GM06990 (cell line): ENCODE data around the gene DLG2.
A peak's percentile ranks its signal among the peaks of the same experiment; 100 is the strongest.
"Not testable (repeated sequence)": the region's sequence is repeated elsewhere in the genome, so short reads cannot be mapped to it uniquely, and the experiment has no call there.

ENCODE experiments used
- DNase-seq: peaks from one replicate; pipeline ENCODE4 v3.0.0-alpha.2; 2011; ENCODE audit not compliant: insufficient read length; ENCODE audit errors: extremely low read depth
- H3K27me3 ChIP-seq: replicated peaks from 2 replicates; pipeline ENCODE4 v1.6.0; 2011; ENCODE audit warnings: low read length; ENCODE audit not compliant: control insufficient read depth, insufficient read depth
- H3K36me3 ChIP-seq: 2 replicates; pipeline ENCODE4 v1.5.1; 2011; ENCODE audit warnings: low read length; ENCODE audit not compliant: control insufficient read depth, insufficient read depth
- H3K4me3 ChIP-seq: replicated peaks from 2 replicates; pipeline ENCODE4 v1.5.1; 2011; ENCODE audit warnings: low read depth, mild to moderate bottlenecking, control low read depth, low read length
- TF ChIP-seq, protein P1 (sequence below): IDR thresholded peaks from 2 replicates; pipeline ENCODE4 v1.5.1; 2011; ENCODE audit warnings: low read length, control low read depth, mild to moderate bottlenecking, inconsistent platforms; ENCODE audit not compliant: insufficient read depth, poor library complexity, severe bottlenecking

Gene DLG2

GRCh38 chr11:85658180-85658579 is 31.0 kb upstream of the DLG2 start:
- no peak for DNase-seq
- TF ChIP-seq, protein P1, sequence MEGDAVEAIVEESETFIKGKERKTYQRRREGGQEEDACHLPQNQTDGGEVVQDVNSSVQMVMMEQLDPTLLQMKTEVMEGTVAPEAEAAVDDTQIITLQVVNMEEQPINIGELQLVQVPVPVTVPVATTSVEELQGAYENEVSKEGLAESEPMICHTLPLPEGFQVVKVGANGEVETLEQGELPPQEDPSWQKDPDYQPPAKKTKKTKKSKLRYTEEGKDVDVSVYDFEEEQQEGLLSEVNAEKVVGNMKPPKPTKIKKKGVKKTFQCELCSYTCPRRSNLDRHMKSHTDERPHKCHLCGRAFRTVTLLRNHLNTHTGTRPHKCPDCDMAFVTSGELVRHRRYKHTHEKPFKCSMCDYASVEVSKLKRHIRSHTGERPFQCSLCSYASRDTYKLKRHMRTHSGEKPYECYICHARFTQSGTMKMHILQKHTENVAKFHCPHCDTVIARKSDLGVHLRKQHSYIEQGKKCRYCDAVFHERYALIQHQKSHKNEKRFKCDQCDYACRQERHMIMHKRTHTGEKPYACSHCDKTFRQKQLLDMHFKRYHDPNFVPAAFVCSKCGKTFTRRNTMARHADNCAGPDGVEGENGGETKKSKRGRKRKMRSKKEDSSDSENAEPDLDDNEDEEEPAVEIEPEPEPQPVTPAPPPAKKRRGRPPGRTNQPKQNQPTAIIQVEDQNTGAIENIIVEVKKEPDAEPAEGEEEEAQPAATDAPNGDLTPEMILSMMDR = no peak
- Histone ChIP-seq H3K36me3 (no peaks in the 10 kb centered on the region; the same call in 1 of the 2 replicates), H3K27me3 (no peaks in the 10 kb centered on the region), H3K4me3 (no peak overlapping the region)

GRCh38 chr11:85656777-85657176 is 29.6 kb upstream of the DLG2 start:
- Histone ChIP-seq H3K27me3 (no peaks in the 10 kb centered on the region), H3K4me3 (no peak overlapping the region), H3K36me3 (no peaks in the 10 kb centered on the region; the same call in none of the 2 replicates)
- DNase-seq = no peak
- TF ChIP-seq, protein P1 = no peak

GRCh38 chr11:85654343-85654742 is 27.2 kb upstream of the DLG2 start:
- not testable (repeated sequence) for DNase-seq, H3K36me3 ChIP-seq, H3K27me3 ChIP-seq, H3K4me3 ChIP-seq

DNA sequence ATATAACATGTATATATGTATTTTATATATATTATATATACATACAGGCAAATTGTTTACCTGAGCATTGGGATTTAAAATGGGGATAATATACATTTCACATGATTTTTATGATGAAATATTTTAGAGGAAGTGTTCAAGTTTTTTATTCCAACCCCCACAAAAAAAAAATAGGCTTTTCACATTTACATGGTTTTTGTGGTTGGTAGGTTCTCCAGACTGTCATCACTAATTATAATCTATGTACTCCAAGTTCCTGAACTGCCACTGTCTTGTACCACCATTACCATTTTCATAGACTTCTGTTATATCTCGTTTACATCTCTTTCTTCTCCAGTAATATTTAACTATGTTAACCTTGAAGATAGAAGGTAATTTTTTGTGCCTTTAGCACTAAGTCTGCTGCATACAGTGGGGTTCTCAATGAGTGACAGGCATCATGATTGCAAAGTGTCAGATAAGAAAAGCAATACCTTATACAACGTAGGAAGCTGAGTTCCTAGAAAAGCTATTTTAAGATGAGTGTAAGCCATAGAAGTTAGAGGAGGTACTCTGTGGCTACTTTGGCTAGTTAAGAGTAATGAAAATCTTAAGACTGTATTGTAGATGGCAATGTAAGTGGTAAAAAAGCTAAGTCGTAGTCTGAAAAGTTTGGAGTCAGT is 25.8 kb upstream of the DLG2 start:
- H3K36me3 ChIP-seq = peaks cover 3% of the 10 kb centered on the region
- H3K27me3 ChIP-seq = no peaks in the 10 kb centered on the region
- no peak overlapping the region for H3K4me3 ChIP-seq
- DNase-seq = no peak
- TF ChIP-seq, protein P1 = no peak

DNA sequence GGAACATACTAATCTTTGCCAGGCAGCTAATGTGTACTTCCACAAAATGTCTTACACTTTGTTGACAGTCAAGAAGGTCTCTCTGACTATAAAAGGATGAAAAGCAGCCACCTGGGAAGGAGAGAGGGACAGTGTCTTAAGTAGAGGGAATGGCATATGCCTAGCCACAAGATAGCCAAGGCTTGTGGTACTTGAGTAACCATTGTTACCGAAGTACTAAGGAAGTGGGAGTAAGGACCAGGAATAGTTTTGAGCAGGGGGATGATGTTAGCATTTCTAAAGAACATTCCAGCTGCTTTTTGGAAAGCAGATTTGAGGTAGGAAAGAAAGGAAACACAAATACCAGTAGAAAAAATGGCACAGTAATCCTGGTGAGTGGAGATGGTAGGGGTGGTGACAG is 24.0 kb upstream of the DLG2 start:
- peaks cover 3% of the 10 kb centered on the region for H3K36me3 ChIP-seq
- TF ChIP-seq, protein P1 = no peak
- no peaks in the 10 kb centered on the region for H3K27me3 ChIP-seq
- no peak overlapping the region for H3K4me3 ChIP-seq
- no peak for DNase-seq

- peaks cover 3% of the 10 kb centered on the region; the same call in 1 of the 2 replicates for H3K36me3 ChIP-seq
- peak within 1 kb of the TSS; percentile 90 for H3K4me3 ChIP-seq
- TF ChIP-seq, protein P1 = no peak
- peak; percentile 91 for DNase-seq
- H3K27me3 ChIP-seq = no peaks in the 10 kb centered on the region
Observed at GRCh38 chr11:85647604-85648299, 20.6 kb upstream of the DLG2 start, which contains the start of gene TMEM126A. TMEM126A (plus strand) TSS chr11:85647967; CDS start chr11:85650256, 2,289 bp downstream.
